HT1080 (cell line): Measurements from ENCODE around the gene LPCAT2. TPM values are rescaled to one million over a fixed set of nuclear protein-coding genes. Genes with fewer than 3 reads are reported as not detected.

Experiments used
- DNase-seq: peaks from one replicate; pipeline ENCODE4 v3.0.0-alpha.2; 2015; ENCODE audit warnings: low read depth
- total RNA-seq: library from RNA; depleted of rRNA; stranded (reverse); fragments of >200 nt; shearing (Covaris generic); gene quantifications from 2 replicates; pipeline ENCODE4 v1.2.3, GENCODE V29; 2014

The LPCAT2 gene
- total RNA-seq, 1 experiment from 2014 or later, result 11.5 TPM

DNA sequence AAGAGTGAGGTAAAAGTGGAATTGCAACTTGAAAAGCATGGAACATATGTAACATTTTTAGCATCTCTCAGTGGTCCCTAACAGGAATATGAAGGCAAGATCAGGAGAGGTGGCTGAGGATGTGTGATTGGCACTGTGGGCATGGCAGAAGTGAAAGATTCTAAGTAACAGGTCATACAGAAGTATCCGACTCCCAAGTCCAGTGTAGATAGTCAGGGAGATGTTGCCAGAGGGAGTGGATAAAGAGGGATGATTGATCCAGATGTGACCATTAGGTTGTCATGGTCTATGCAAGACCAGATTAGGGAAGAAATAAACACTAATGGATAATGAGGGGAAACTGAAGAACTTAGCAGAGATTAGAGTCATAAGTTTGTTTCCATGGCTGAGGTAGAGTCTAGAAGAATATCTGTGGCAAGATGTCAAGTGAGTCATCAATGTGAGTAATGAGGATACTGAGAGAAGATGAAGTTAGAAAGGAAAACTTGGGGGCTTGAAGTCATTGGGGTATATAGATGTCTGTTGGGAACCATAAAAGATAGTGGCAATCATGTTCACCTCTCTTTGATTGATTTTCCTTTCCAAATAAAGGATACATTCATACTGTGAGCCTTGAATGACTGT lies 33.7 kb downstream of the LPCAT2 start:
- peak; percentile 79 for DNase-seq

DNA sequence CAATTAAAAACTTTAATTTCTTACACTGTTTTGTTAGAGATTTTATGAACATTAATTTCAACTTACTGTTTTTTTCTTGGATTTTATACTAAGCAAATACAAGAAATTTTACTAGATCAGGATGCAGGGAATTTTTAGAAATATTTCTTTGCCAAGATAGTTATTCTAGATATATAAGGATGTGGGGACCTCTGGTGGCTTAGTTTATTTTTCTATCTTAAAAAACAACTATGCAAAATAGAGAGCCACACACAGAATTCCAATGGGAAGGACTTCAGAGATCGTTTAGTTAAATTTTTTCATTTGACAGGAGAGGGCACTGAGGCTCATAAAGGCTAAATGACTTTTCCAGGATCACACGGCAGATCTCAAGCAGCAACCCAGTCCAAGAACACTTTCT lies 34.6 kb downstream of the LPCAT2 start:
- DNase-seq, result peak; percentile 49

DNA sequence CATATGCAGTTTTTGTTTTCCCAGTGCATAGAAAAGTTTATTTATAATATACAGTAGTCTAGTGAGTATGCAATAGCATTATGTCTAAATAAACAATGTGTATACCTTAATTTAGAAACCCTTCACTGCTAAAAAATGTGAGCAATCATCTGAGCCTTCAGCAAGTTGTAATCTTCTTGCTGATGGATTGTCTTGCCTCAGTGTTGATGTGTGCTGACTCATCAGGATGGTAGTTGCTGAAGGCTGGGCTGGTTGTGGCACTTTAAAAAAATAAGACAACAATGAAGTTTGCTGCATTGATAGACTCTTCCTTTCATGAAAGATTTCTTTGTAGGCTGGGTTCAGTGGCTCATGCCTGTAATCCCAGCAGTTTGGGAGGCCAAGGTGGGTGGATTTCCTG lies 43.7 kb downstream of the LPCAT2 start:
- DNase-seq, result peak; percentile 85

DNA sequence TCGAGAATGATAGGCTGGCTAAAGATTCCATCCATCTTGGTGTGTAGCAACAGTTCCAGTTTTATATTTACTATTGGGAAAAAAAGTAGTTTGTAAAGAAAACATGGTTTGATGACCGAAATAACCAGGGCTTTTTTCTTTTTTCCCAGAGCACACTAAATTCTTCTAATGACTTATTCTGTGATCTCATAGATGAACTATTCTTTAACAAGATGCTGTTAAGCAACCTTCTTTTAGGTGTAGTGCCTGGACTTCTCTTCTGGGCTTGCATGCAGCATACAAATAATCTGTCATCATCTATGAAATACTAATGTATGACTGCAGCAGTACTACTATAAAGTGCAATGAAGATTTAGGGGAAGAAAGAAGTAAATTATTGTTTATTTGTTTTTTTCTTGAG lies 46.6 kb downstream of the LPCAT2 start:
- no peak for DNase-seq

DNA sequence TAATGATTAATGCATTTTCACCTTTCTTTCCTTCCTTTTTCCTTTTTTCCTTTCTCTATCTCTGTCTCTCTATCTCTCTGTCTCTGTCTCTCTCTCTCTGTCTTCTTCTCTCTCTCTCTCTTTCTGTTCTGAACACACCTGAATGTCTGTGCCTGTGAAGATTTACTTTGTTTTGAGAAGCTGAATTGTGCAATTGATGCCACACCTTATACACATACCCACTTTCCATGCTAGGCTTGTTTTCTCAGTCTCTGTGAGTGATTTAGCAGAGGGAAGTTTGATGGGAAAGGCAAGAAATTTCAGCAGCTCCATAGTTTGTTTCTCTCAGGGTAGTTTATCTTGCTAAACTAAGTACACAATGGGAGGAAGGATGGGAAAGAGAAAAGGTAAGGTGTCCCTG lies 48.3 kb downstream of the LPCAT2 start:
- no peak for DNase-seq

DNA sequence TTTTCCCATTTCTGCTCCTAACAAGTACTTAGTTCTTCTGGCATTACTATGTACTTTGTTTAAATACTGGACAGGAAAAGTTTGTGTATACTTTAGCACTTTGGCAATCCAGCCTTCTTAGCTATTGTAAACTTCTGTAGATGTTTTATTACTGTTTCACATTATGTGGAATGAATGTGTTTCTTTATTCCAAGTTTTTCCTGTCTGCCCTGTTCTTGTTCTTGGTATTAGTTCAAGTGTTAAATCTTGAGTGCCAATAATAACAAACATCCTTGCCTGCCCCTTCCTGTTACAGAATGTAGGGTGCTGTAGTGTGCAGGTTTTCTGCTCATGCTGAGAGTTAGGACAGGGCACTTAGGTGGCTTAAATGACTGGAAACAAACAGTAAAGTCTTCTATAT lies 50.4 kb downstream of the LPCAT2 start:
- peak; percentile 18 for DNase-seq

DNA sequence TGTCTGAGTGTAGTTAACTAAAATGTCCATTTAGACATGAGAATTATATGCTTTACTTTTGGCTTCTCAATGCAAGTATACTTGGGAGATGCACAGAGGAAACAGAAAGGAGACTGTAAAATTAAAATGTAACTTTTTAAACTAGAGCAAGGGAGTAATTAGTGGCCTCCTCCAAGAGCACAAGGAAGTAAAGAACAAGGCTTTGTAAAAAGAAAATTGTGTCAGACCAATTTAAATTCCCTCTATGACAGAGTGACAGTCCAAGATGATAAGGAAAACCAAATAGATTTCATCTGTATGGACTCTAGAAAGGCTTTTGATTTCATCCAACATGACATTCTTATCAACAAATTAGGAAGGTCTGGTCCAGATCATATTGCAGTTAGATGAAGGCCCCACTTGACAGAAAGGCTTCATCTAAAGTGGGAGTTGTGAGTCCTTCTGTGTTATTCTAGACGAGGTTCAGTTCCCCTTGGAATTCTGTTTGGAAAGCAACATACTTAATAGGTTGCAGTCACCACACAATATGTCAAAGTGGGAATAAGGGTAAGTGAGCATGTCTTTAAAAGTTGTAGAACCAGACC lies 51.2 kb downstream of the LPCAT2 start:
- DNase-seq, result no peak

DNA sequence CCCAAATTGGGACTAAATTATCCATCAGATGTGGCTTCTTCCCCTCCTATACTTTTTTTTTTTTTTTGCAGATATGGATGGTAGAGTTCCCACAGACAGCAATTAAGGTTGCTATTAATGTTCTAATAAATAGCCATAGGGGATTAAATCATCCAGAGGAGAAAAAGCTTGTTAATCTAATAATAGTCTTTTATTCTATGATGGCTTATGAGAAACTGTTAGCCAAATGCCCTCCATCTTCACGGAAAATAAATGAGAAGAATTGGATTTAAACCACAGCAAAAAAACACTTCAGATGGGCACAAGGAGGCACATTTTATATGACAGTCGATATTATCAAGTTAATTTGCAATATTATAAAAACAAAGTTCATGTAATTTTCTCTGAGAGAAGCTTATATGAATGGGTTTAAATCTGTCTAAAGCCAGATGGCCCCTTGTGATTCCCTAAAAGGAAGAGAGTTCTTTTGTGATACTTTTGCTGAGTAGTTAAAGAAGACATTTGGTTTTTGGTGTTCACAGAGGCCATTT lies 52.5 kb downstream of the LPCAT2 start:
- no peak for DNase-seq

DNA sequence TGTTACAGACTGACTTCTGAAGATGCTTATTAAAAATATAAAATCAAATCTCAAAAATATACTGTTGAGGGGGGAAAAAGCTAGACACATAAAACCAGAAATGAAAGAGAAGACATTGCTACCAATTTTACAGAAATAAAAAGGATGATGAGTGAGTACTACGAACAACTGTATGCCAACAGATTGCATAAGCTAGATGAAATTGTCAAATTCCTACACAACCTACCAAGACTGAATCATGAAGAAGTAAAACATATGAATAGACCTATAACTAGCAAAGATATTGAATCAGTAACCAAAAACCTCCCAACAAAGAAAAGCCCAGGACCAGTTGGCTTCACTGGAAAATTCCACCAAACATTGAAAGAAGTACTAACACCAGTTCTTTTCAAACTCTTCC lies 54.1 kb downstream of the LPCAT2 start:
- no peak for DNase-seq

DNA sequence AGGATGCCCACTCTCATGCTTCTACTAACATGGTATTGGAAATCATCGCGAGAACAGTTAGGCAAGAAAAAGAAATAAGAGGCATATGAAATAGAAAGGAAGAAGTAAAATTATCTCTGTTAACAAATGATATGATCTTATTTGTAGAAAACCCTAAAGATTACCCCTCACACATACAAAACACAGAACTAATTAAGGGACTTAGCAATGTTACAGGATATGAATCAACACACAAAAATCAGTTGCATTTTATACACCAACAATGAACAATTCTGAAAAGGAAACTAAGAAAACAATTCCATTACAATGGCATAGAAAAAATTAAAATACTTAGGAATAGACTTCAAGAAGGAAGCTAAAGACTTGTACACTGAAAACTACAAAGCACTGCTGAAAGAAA lies 54.9 kb downstream of the LPCAT2 start:
- DNase-seq, result peak; percentile 31

DNA sequence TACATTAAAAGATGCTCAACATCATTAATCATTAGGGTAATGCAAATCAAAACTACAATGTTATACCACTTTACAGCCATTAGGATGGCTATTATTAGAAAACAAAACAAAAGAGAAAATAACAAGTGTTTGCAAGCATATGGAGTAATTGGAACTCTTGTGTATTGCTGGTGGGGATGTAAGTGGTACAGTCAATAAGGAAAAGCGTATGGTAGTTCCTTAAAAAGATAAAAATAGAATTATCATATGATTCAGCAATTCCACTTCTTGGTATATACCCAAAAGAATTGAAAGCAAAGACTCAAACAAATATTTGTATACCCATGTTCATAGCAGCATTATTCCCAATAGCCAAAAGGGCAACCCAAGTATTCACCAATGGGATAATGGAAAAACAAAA lies 56.2 kb downstream of the LPCAT2 start:
- DNase-seq, result no peak

DNA sequence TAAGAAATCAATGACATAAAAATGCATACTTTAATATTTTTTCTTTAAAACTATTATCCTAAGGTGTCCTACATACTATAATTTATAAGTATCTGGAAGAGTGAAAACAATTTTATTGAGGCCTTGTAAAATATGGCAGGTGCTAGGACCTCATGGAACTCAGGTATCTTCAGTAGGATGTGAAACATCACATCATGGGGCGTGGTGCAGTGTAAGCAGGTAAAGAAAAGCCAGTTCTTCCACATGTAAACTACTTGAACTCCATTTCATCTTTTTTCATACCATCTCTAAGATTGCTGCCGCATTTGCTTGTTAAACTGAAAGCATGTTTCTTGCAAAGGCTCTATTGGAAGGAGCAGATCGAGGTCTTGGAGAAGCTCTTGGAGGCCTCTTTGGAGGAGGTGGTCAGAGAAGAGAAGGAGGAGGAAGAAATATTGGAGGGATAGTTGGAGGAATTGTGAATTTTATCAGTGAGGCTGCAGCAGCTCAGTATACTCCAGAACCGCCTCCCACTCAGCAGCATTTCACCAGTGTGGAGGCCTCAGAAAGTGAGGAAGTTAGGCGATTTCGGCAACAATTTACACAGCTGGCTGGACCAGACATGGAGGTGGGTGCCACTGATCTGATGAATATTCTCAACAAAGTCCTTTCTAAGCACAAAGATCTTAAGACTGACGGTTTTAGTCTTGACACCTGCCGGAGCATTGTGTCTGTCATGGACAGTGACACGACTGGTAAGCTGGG lies 57.7 kb downstream of the LPCAT2 start, which contains the start of gene CAPNS2:
Gene CAPNS2, plus strand, starts transcription at position 253 of the 744 bp plus-strand sequence. Its CDS starts 73 bp downstream, at position 326.
- no peak for DNase-seq

DNA sequence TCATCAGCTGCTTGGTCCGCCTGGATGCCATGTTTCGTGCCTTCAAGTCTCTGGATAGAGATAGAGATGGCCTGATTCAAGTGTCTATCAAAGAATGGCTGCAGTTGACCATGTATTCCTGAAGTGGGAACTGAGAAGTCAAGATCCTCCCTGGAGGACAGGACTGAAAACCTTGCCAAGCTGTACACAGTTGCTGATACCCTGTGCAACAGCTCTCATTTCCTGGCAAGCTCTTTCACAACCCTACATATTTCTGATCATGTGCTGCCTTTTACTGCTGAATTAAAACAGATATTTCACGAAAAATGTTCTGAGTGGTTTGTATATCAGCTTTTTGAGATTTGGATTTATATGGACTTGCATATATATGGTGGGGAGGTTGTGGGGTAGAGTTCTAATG lies 58.5 kb downstream of the LPCAT2 start:
- no peak for DNase-seq

DNA sequence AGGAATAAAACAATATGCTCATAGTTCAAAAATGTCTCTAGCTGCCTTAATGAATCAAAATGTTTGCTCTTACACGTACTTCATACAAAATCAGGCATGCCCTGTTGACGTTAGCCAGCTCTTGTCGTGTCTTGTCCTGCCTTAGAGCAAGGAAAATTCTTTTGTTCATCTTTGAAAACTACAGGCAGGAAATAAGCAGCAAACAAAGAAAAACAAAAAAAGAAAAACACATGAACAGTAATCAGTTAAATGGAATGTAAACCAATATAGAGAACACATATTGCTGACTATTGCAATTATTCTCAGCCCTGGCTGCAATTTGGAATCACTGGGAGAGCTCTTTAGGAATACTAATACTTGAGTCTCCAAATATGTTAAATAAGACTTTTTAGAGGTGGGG lies 59.3 kb downstream of the LPCAT2 start:
- no peak for DNase-seq

DNA sequence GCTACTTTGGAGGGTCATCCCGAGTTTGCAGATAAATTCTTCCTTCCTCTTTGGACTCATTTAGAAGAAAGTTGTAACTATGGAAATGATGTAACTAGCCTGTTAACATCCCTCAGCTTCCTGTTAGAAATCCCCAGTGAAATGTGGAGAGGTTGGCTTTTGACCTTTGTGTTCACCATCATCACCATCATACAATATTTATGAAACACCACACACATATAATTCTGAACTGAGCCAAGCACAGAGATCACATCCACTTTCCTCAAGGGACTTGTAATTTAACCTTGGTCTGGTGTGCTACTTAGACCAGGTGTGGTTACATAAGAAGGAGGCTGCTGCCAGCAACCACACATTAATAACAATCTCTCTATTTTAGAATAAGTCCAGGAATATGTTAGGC lies 60.2 kb downstream of the LPCAT2 start:
- DNase-seq, result peak; percentile 31

DNA sequence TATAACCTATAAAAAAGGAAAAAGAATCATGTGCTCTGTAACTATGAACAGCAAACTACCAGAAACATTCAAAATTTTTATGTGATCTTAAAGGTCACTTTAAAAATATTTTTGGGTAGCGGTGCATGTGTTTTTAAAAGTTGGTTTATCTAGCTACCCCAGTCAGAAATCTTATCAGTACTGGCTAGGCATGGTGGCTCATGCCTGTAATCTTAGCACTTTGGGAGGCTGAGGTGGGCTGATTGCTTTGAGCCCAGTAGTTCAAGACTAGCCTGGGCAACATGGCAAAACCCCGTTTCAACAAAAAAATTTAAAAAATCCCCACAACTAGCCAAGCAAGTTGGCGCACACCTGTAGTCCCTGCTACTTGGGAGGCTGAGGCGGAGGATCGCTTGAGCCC lies 61.3 kb downstream of the LPCAT2 start:
- DNase-seq, result no peak

DNA sequence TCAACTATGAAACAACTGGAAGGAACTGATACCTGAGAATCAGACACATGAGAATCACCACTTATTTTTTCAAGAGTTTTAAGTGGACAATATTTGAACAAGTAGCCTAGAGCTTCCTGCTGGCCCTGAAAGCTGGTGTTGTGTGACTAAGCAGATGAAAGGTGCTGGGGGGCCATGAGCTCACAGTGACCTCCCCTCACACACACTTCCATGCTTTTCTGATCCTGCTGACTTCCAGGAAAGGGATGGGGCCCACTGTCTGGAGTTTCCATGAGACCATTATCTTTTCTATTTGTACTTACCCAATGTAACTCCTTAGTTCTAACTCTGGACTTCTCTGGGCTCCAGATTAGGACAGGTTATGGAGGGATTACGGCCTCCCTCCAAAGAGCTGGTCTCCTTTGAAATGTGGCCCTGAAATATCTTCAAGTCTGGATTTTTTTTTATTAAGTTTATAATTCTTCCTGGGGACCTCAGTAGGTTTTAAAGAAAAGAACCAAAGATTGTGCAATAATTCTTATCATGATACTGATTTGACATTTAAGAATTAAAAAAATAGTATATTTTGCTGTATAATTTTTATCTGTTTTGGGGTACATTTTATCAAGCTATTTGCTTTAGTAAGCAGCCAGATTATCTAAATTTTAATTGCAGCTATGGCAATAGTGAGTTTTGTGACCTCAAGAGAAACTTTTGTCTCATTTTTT lies 62.5 kb downstream of the LPCAT2 start:
- DNase-seq, result peak; percentile 15

DNA sequence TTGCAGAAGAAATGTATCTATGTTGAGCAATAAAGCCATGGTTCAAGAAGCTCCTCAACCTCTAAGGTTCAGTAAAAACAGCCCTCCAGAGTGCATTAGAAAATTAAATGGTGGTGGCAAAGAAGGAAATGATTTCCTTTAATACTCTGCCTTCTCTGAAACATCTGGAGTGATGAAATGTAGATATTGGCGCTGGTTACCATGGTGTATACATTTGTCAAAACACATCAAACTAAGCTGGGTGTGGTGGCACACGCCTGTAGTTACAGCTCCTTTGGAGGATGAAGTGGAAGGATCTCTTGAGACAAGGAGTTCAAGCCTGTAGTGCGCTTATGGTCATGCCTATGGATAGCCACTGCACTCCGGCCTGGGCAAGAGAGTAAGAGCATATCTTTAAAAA lies 63.6 kb downstream of the LPCAT2 start:
- DNase-seq, result no peak

DNA sequence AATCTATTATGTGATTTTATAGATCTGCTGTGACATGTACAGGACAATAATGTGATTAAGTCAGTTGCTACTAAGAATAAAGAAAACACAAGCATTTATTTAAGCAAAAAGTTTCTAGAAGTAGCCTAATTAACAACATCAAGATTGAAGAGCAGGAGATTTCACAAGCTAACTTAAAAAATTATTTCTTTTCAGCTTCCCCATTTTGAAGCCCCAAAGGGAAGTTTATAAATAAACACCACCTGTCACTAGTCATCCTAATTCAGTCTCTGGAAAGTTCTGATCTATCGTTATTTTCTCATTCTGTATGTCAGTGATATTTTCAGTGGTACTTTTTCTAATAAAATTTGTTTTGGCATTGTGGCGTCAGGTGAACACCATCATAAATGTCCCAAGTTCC lies 65.9 kb downstream of the LPCAT2 start:
- DNase-seq, result no peak

DNA sequence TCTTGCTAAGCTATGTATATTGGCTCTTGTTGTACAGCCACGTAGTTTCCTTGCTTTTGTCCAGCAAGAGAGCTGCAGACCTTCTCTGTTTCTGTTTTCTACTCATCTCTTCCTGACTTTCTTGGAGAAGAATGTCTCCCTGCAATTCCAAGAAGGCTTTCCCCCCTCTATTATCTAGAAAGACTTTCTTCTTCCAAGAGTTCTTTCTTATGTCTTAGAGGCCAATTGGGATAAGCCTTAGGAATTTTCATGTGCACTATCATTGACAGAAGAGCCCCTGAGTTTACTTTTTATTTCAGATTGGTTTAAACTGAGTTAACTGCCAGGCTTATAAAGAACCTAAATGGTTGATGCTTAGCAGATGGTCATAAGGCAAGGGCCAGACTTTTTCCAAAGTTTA lies 66.6 kb downstream of the LPCAT2 start:
- no peak for DNase-seq

DNA sequence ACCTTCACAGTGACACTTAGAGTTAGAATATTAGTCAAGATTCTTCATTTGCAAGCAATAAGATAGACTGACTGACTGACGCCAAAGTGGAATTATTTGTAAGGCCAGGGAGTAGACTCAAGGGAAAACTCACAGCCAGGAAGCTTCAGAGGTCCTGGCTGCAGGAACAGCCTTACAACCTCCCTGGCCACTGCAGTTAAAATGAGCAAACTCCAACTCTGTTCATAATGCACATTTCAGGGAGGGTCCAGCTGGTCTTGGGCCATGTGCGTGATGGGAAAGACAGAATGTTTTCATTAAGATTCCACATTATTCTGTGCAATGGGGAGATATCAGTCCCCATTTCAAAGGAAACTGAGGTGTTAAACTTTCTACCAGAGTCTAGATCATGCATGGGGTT lies 67.5 kb downstream of the LPCAT2 start:
- no peak for DNase-seq

DNA sequence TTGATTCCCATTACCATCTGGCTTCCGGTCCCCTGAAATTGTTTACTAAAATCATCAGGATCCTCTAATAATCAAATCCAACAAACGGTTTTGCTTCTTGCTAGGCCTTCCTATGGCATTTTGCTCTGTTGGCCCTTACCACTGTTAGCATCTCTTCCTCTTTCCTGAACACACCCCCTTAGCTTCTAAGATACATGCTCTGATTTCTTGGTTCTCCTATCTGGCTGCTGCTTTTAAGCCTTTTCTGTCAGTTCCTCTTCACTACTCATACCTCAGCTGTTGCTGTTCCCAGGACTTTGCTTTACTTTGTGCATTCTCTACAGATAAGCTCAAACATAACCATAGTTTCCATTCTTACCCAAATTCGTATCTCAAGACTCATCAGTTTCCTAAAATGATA lies 69.0 kb downstream of the LPCAT2 start:
- DNase-seq, result no peak
